Natural killer cell treated with Interleukin-12 subunit alpha and Interleukin-12 subunit beta and Interleukin-15 and Interleukin-18, amount 100 ng/mL, for 72 hours (primary cell): Measurements from ENCODE around the gene RER1. TPM values are rescaled to one million over a fixed set of nuclear protein-coding genes. Genes with fewer than 3 reads are reported as not detected.

Experiments
- ATAC-seq, 2 donors: fragments of 150-1000 bp; cut with Tn5 transposase in 1 of 2; sonication (Bioruptor Pico), chemical (Tn5 transposase) in 1 of 2; 2 replicates each; pipeline ENCODE4 v1.10.0; 2021
- DNase-seq: peaks from one replicate; pipeline ENCODE4 v3.0.0; 2022; ENCODE audit warnings: low spot score
- H3K27ac Mint-ChIP-seq, 2 donors: 1 replicate in 1 of 2; 2 replicates in 1 of 2; pipeline ENCODE4 v1.8.0; 2022; ENCODE audit warnings: mixed read lengths in 2 of 2, mild to moderate bottlenecking in 1 of 2, moderate library complexity in 1 of 2
- H3K27me3 Mint-ChIP-seq, 2 donors: 1 replicate in 1 of 2; 2 replicates in 1 of 2; pipeline ENCODE4 v1.8.0; 2022; ENCODE audit warnings: mixed read lengths in 2 of 2
- H3K36me3 Mint-ChIP-seq: one replicate; pipeline ENCODE4 v1.8.0; 2022; ENCODE audit warnings: mixed read lengths
- H3K4me1 Mint-ChIP-seq, 2 donors: 1 replicate in 1 of 2; 2 replicates in 1 of 2; pipeline ENCODE4 v1.8.0; 2022; ENCODE audit warnings: low read depth in 2 of 2, mixed read lengths in 2 of 2, mild to moderate bottlenecking in 1 of 2
- H3K4me3 Mint-ChIP-seq: one replicate; pipeline ENCODE4 v1.8.0; 2022; ENCODE audit warnings: mixed read lengths
- H3K9me3 Mint-ChIP-seq: 2 replicates; pipeline ENCODE4 v1.8.0; 2022; ENCODE audit warnings: mixed read lengths
- total RNA-seq, 2 donors: library from RNA; stranded (reverse); gene quantifications; one replicate each; pipeline ENCODE4 v1.2.3, GENCODE V29; 2022

The RER1 gene
- total RNA-seq, 2 donors from 2014 or later = 139 to 161 TPM

DNA sequence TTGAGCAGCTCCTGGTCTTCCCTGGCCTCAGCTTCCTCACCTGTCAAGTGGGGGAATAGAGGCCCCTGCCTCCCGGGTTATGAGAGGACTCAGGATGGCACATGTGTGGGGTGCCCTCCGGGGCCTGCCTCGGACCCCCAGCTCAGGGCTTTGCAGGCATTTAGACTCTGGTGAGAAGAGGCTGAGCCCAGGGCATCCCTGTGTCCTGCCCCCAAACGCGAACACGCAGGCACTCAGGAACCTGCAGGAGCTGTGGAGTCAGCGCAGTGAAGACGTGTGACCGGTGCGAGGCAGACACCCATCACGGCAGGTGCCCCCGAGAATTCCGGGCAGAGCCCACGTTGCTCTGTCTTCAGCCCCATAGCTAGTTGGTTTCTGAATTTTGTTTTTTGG lies 26.2 kb downstream of the RER1 start:
- Mint-ChIP-seq H3K4me3 (no peak overlapping the region), H3K36me3 (no peaks in the 10 kb centered on the region), H3K27ac (no peak overlapping the region), H3K27me3 (no peaks in the 10 kb centered on the region), H3K9me3 (no peaks in the 10 kb centered on the region), H3K4me1 (peaks cover 24% of the 10 kb centered on the region in 2 donors)
- no peak for ATAC-seq
- no peak for DNase-seq

DNA sequence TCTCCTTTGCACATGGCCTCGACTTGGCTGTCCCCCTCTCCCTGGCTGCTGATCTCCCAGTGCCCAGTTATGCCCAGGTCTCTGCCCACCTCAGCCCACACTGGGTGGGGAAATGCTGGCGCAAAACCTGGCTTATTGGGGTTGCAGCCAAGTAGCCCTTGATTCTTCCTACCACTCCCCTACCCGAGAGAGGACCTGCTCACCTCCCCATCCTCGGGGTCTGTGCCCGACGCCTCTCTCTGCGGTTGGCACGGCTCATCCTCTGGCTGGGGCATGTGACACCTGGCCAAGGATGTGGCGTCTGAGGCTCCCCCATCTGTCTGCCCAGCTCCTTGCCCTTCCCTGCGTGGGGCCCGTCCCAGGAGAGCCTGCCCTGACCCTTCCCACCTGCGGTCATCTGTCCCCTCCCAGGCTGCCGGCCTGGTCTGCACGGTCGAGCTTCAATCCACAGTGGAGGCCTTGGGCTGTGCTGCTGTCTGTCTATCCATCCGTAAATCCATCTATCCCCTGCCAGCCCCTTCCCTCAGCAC lies 27.2 kb downstream of the RER1 start:
- ATAC-seq (no peak), DNase-seq (no peak)
- Mint-ChIP-seq H3K27ac (peak overlapping the region in 1 of 2 donors; percentile 21), H3K36me3 (no peaks in the 10 kb centered on the region), H3K4me3 (no peak overlapping the region), H3K27me3 (no peaks in the 10 kb centered on the region), H3K9me3 (no peaks in the 10 kb centered on the region), H3K4me1 (peaks cover 24% of the 10 kb centered on the region in 2 donors)

DNA sequence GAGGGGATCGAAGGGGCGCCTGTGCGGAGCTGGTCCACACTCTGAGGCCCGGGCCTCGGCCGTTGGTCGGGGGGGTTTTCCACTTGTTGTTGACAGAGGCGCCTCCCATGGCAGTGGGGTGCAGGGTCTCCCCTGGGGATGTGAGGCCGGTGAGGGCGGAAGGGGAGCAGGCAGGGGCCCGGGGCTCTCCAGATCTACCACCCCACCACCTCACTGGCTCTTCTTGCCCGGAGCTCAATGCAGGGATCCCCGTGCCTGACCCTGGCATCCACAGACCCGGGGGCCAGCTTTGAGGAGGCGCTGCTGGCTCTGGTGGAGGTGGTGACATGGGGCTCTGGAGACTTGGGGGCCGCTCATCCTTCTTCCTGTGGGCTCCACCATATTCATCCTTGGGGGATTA lies 27.8 kb downstream of the RER1 start:
- H3K36me3 Mint-ChIP-seq = no peaks in the 10 kb centered on the region
- DNase-seq = no peak
- no peaks in the 10 kb centered on the region for H3K27me3 Mint-ChIP-seq
- H3K4me3 Mint-ChIP-seq = no peak overlapping the region
- H3K9me3 Mint-ChIP-seq = no peaks in the 10 kb centered on the region
- peak overlapping the region in 1 of 2 donors; percentile 21 for H3K27ac Mint-ChIP-seq
- peaks cover 19% of the 10 kb centered on the region in 2 donors for H3K4me1 Mint-ChIP-seq
- ATAC-seq = no peak

DNA sequence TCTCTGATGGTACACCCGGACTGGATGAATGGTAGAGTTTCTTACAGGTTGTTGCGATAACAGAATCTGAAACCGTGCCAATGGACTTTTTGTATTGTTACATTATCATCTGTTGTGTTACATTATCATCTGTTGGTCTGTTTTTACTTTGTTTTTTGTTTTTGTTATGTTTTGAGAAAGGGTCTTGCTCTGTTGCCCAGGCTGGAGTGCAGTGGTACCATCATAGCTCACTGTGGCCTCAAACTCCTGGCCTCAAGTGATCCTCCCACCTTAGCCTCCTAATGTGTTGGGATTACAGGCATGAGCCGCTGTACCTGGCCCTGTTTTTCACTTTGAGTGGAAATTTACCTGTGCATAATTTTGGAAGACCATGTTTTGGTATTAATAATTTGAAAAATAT lies 30.9 kb downstream of the RER1 start:
- Mint-ChIP-seq H3K4me3 (no peak overlapping the region), H3K4me1 (peaks cover 0 to 4% of the 10 kb centered on the region in 2 donors), H3K27me3 (no peaks in the 10 kb centered on the region), H3K27ac (no peak overlapping the region), H3K36me3 (no peaks in the 10 kb centered on the region), H3K9me3 (no peaks in the 10 kb centered on the region)
- ATAC-seq (no peak), DNase-seq (no peak)

DNA sequence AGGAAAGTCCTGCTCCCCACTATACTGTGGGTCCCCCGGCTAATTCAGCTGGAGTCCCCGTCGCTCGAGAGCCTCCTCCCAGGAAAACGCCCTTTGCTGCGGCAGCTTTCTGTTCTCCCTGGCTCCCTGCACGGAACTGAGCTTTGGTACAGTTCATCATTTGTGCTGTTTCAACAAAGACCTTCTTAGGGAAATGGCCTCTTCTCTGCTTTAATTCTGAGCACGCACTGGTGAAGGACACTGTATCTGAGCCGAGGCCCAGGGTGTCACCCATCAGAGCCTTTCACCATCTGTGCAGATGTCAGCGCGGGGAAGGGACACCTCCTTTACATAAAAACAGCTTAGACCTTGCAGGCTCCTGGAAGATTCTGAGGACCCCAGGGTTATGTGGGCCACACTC lies 34.3 kb downstream of the RER1 start:
- no peaks in the 10 kb centered on the region for H3K9me3 Mint-ChIP-seq
- ATAC-seq = no peak

DNA sequence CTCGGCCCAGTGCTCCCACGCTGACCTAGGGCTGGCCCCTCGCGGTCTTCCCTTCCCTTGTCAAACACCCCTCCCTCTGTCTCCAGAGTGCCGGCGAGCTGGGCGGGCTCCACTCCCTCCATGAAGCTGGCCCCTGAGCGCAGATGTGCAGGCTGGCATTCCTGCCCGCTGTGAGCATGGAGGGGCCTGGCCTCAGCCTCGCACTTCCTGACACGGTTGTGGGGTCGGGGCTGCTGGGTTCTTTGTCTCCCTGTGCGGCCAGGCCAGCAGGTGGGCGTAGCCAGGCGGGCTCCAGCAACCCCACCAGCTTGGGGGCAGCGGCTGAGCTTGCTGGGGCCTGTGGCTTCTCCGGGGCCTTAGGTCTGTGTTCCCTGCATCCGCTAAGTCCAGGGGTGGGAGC lies 34.9 kb downstream of the RER1 start:
- H3K9me3 Mint-ChIP-seq = no peaks in the 10 kb centered on the region
- H3K27me3 Mint-ChIP-seq = no peaks in the 10 kb centered on the region
- H3K27ac Mint-ChIP-seq = no peak overlapping the region
- no peak for ATAC-seq
- no peak for DNase-seq
- no peak overlapping the region for H3K4me3 Mint-ChIP-seq
- H3K36me3 Mint-ChIP-seq = no peaks in the 10 kb centered on the region
- H3K4me1 Mint-ChIP-seq = no peaks in the 10 kb centered on the region

More for the DNA sequence above, 34.3 kb downstream of the RER1 start:
- no peaks in the 10 kb centered on the region for H3K4me1 Mint-ChIP-seq
- H3K36me3 Mint-ChIP-seq = no peaks in the 10 kb centered on the region
- H3K4me3 Mint-ChIP-seq = no peak overlapping the region
- DNase-seq = no peak
- H3K27me3 Mint-ChIP-seq = no peaks in the 10 kb centered on the region
- H3K27ac Mint-ChIP-seq = no peak overlapping the region

DNA sequence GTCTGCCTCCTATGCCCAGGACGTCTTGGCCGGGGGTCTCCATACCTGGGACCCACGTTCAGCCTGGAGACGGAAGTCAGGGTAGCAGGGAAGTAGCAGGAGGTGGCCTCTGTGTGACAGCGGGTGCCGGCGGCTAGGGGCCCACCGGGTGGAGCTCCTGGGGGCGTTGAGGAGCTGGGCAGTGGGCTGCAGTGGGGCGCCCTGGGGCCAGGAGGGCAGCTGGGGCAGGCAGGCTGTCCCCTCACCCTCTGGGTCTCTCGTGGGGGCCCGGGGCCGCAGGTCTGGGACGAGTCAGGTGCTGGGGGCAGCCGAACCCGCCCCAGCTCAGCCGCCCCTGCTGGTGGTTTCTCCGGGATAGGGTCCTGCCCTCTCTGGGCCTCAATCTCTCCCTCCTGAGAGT lies 35.4 kb downstream of the RER1 start:
- H3K9me3 Mint-ChIP-seq = no peaks in the 10 kb centered on the region
- no peaks in the 10 kb centered on the region for H3K4me1 Mint-ChIP-seq
- no peaks in the 10 kb centered on the region for H3K27me3 Mint-ChIP-seq
- no peaks in the 10 kb centered on the region for H3K36me3 Mint-ChIP-seq
- ATAC-seq (no peak), DNase-seq (no peak)
- H3K27ac Mint-ChIP-seq = no peak overlapping the region
- H3K4me3 Mint-ChIP-seq = no peak overlapping the region

DNA sequence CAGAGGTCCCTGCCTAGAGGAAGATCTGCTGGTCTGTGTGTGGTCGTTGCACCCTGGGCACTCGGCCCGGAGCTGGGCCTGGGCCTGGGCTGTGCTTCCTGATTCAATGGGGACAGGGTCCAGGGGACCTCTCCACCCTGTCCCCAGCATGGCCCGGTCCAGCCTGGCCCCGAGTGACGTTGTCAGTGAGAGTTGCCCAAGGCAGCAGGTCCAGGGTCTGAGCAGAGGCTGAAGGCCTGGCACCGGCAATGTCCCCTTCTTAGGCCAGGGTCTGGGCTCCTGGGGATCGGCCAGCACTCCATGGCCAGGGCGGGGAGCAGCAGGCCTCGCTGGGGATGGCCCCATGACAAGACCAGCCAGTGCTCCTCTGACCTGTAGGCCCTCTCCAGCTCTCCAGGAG lies 36.3 kb downstream of the RER1 start:
- DNase-seq (no peak), ATAC-seq (no peak)
- no peak overlapping the region for H3K27ac Mint-ChIP-seq
- H3K4me1 Mint-ChIP-seq = no peaks in the 10 kb centered on the region
- no peaks in the 10 kb centered on the region for H3K9me3 Mint-ChIP-seq
- no peaks in the 10 kb centered on the region for H3K36me3 Mint-ChIP-seq
- H3K4me3 Mint-ChIP-seq = no peak overlapping the region
- no peaks in the 10 kb centered on the region for H3K27me3 Mint-ChIP-seq

DNA sequence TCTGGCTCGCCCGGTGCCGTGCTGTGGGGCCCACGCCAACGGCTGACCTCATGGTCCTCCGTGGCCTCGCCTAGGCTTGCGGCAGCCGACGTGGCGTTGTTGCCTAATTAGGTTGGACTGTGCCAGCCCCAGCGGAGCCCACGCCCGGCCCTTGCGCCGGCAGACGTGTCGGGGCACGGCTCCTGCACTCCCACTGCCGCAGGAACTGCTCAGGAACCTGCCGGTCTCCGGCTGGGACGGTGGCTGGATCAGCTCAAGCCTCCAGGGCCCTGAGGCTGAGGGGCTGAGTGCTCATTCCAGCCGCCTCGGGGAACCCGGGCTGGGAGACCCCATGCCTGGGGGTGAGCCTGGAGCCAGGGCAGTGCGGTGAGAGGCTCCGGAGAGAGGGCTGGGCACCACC lies 36.8 kb downstream of the RER1 start:
- Mint-ChIP-seq H3K4me3 (no peak overlapping the region), H3K27me3 (no peaks in the 10 kb centered on the region)
- ATAC-seq = no peak

DNA sequence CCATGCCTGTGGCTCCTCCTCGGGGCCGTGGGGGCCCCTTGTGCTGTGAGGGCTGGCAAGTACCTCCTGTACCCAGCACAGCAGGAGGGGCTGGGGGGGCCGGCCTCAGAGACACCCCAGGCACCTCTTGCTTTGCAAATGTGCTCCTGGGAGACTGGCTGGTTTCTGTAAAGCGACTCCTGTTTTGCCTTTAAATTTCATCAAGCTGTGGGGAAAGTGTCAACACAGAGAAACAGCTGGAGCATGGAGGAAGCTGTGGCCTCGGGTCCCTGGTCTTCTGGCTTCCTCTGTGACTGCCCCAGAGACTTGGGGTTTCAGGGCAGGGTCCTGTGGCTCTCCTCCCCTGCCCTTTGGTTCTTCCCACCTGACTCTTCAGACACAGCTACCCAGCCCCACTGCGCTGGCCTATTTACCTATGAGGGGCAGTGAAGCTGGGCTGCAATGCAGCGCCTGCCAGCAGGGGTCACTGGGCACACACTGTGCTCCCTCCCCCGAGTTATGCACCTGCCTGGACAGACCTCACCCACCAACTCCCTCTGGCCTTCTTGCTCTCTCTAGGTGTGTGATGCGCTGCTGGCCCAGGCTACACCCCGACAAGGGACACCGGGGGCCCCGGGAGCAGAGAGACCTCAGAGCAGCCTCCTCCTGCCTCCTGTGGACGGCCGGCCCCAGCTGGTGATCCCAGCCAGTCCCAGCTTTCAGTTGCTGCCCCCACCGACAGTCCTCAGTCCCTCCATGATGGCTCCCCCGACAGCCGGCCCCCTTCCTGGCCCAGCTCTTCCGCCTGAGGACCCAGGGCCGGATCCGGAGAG lies 38.3 kb downstream of the RER1 start:
- Mint-ChIP-seq H3K27ac (no peak overlapping the region), H3K4me1 (no peaks in the 10 kb centered on the region), H3K27me3 (no peaks in the 10 kb centered on the region), H3K4me3 (no peak overlapping the region), H3K36me3 (no peaks in the 10 kb centered on the region), H3K9me3 (no peaks in the 10 kb centered on the region)
- no peak for ATAC-seq
- no peak for DNase-seq

More for the DNA sequence above, 36.8 kb downstream of the RER1 start:
- Mint-ChIP-seq H3K36me3 (no peaks in the 10 kb centered on the region), H3K4me1 (no peaks in the 10 kb centered on the region), H3K27ac (no peak overlapping the region), H3K9me3 (no peaks in the 10 kb centered on the region)
- DNase-seq = no peak

DNA sequence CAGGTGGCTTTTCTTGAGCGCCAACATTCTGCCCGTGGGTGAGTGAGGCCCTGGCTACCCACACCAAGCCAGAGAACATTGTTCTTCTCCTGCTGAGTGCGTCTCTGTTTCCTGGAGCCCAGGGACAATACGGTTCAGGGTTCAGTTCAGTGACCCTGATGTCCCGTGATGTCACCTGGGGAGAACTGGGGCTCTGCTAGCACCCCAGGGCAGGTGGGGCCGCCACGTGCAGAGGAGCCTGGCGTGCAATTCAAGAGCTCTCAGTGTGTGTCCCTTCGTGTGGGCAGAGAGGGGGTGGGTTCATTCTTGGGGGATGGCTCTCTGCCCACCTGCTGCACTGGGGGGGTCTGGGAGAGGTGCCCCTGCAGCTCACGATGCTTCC lies 38.9 kb downstream of the RER1 start:
- H3K9me3 Mint-ChIP-seq = no peaks in the 10 kb centered on the region
- no peaks in the 10 kb centered on the region for H3K4me1 Mint-ChIP-seq
- H3K27me3 Mint-ChIP-seq = no peaks in the 10 kb centered on the region
- no peak overlapping the region for H3K4me3 Mint-ChIP-seq
- ATAC-seq = no peak
- H3K27ac Mint-ChIP-seq = no peak overlapping the region
- no peak for DNase-seq
- H3K36me3 Mint-ChIP-seq = no peaks in the 10 kb centered on the region

DNA sequence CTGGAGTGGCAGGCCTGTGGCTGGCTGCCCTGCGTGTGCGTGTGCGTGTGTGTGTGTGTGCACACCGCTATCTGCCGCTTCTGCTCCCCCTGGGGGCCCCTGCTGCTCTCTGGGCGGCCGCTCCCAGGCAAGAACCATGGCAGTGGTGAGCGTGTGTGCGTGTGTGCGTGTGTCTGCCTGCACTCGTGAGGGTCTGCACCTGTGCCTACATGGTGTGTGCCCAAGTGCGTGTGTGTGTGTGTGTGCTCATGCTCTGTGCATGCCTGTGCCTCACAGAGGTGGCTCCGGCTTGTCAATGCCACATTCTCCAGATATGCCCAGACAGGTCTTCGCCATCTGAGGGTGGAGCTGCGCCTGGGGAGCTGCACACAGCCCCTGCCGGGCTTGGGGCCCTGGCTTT lies 39.5 kb downstream of the RER1 start:
- no peaks in the 10 kb centered on the region for H3K4me1 Mint-ChIP-seq
- ATAC-seq = no peak
- no peak for DNase-seq
- no peak overlapping the region for H3K4me3 Mint-ChIP-seq
- H3K9me3 Mint-ChIP-seq = no peaks in the 10 kb centered on the region
- no peaks in the 10 kb centered on the region for H3K27me3 Mint-ChIP-seq
- H3K27ac Mint-ChIP-seq = no peak overlapping the region
- no peaks in the 10 kb centered on the region for H3K36me3 Mint-ChIP-seq

DNA sequence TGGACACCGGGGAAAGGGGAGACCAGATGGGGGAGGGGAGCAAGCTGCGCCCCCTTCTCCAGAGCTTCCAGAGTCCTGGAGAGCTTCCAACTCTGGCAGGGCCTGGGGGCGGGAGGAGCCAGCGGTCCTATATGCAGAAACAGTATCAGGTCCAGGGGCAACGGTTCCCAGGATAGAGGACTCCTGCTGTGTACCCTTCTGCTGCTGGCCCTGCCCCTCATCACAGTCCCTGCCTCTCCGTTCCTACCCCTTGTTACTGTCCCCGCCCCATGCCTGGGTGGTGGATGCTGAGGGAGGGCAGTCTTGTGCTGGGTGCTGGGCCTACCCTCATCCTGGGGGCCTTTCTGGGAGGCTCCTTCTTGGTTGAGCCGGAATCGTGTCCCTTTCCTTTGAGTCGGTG lies 39.9 kb downstream of the RER1 start:
- no peaks in the 10 kb centered on the region for H3K36me3 Mint-ChIP-seq
- H3K4me3 Mint-ChIP-seq = no peak overlapping the region
- H3K27ac Mint-ChIP-seq = no peak overlapping the region
- ATAC-seq = no peak
- H3K9me3 Mint-ChIP-seq = no peaks in the 10 kb centered on the region
- H3K4me1 Mint-ChIP-seq = no peaks in the 10 kb centered on the region
- no peaks in the 10 kb centered on the region for H3K27me3 Mint-ChIP-seq
- DNase-seq = no peak

DNA sequence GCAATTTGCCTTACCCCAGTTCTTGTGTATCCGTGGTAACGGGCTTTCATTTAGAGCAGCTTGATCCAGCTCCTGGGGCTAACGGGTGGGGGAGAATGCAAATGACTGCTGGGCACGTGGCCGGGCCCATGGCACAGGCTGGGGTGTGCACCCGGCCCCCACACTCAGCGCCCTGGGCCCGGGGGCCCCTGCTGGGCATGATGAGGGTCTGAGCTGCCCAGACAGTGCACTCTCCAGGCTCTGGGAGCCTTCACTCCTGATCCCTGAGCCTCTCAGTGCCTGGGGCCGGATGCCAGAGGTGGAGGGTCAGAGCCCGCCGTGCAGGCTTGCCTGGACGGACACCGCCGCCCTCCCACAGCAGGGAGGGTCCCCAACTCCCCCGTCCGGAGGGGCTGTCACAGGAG lies 40.8 kb downstream of the RER1 start:
- Mint-ChIP-seq H3K27me3 (no peaks in the 10 kb centered on the region), H3K4me1 (peaks cover 0 to under 1% of the 10 kb centered on the region in 2 donors), H3K36me3 (no peaks in the 10 kb centered on the region), H3K9me3 (no peaks in the 10 kb centered on the region), H3K4me3 (no peak overlapping the region), H3K27ac (no peak overlapping the region)
- DNase-seq (no peak), ATAC-seq (no peak)

DNA sequence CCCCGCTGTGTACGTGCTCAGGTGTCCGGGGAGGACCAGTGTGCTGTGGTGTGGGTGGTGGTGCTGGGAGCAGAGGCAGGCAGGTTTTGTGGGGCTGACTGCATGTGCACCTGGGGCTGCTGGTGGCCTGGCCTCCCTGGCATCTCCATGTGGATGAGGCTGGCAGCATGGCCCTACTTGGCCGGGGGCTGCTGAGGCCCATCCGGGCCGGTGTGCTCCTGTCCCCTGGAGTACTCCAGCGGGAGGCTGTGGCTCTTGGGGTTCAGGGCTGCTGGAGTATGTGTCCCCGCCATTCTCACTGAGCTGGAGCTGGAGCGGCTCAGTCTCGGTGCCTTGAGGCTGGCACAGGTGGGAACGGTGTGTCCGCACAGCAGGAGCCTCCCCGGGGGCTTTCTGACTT lies 41.6 kb downstream of the RER1 start:
- H3K36me3 Mint-ChIP-seq = no peaks in the 10 kb centered on the region
- no peak for DNase-seq
- H3K27me3 Mint-ChIP-seq = no peaks in the 10 kb centered on the region
- H3K4me1 Mint-ChIP-seq = peaks cover 0 to 3% of the 10 kb centered on the region in 2 donors
- ATAC-seq = no peak
- no peak overlapping the region for H3K27ac Mint-ChIP-seq
- H3K9me3 Mint-ChIP-seq = no peaks in the 10 kb centered on the region
- no peak overlapping the region for H3K4me3 Mint-ChIP-seq
